ENCODE results near the gene ADGRG6.
A peak's percentile ranks its signal among the peaks of the same experiment; 100 is the strongest.

Gene ADGRG6

DNA sequence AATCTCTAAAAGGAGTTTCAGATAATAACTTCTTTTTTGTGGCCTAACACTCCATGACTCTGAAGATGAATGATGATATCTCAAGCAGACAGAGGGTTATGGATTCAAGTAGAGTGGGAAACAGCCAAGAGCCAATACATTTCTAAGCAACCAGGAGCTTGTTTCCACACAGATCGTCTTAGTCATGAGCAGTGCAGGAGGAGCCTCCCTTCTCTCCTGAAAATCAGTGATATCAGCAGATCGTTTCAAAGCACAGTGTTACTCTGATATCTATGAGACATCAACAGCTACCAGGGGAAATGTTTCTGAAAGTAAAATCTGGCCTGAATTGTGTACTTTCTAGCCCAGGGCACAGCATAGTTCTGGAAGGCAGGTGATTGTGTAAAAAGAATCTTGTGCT, 11.5 kb downstream of the ADGRG6 start:
- H3K4me3 ChIP-seq (ENCODE audit: low read depth, low read length), result no peak overlapping the region
- DNase-seq (ENCODE audit: low read depth, low spot score), result peak; percentile 50
- TF ChIP-seq, protein P1, sequence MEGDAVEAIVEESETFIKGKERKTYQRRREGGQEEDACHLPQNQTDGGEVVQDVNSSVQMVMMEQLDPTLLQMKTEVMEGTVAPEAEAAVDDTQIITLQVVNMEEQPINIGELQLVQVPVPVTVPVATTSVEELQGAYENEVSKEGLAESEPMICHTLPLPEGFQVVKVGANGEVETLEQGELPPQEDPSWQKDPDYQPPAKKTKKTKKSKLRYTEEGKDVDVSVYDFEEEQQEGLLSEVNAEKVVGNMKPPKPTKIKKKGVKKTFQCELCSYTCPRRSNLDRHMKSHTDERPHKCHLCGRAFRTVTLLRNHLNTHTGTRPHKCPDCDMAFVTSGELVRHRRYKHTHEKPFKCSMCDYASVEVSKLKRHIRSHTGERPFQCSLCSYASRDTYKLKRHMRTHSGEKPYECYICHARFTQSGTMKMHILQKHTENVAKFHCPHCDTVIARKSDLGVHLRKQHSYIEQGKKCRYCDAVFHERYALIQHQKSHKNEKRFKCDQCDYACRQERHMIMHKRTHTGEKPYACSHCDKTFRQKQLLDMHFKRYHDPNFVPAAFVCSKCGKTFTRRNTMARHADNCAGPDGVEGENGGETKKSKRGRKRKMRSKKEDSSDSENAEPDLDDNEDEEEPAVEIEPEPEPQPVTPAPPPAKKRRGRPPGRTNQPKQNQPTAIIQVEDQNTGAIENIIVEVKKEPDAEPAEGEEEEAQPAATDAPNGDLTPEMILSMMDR (IDR thresholded peaks at IDR 0.05; ENCODE audit: low read depth, low read length), result no peak
- in situ Hi-C loops (cut with HindIII; ENCODE audit: low sequenced_read_pairs), result no loop called here

DNA sequence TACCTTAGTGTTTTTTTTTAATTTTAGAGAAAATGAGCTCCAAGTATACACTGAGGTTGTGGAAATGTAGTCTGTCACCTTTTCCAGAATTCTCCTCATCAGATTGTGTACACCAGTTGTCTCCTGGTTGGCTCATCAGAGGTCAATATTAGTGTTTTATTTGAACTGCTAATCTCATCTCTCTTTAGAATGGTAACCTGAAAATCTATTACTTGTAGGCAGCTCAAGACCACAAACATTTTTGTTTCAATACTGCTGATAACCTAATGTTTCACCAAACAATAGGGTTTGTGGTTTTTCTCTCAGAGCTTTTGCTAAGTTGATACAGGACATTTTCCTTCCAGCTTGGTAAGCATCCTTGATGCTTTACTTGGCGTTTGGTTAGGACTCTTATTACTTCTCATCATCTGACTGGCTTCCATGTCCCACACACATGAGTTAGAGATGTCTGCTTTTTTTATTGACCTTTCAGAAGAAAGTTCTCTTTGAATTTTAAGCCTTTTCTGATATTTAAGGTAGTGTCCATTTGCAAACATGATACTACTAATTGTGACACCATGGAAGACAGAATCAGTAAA, 15.1 kb downstream of the ADGRG6 start:
- in situ Hi-C loops (cut with HindIII; ENCODE audit: low sequenced_read_pairs), result no loop called here
- TF ChIP-seq, protein P1 (IDR thresholded peaks at IDR 0.05; ENCODE audit: low read depth, low read length), result no peak
- H3K4me3 ChIP-seq (ENCODE audit: low read depth, low read length), result no peak overlapping the region
- DNase-seq (ENCODE audit: low read depth, low spot score), result no peak

DNA sequence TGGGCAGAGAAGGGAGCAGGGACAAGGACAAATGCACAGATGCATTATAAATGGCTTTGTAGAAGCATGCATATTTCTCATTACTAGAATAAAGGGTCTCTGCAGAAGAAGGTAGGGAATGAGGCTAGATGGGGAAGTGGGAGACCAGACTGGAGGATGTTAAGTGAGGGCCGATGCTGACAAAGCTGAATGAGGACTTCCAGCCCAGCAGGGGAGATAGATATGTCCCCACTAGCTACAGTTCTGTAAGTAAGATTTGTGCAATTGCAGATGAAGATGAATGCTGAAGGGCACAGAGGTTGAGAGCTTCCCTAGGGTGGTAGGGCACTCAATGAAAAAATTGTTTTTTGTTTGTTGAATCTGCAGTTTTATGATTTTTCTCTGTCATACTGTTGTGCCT, 16.9 kb downstream of the ADGRG6 start:
- in situ Hi-C loops (cut with HindIII; ENCODE audit: low sequenced_read_pairs), result no loop called here
- no peak for DNase-seq (ENCODE audit: low read depth, low spot score)
- H3K4me3 ChIP-seq (ENCODE audit: low read depth, low read length), result no peak overlapping the region
- TF ChIP-seq, protein P1 (IDR thresholded peaks at IDR 0.05; ENCODE audit: low read depth, low read length), result no peak

DNA sequence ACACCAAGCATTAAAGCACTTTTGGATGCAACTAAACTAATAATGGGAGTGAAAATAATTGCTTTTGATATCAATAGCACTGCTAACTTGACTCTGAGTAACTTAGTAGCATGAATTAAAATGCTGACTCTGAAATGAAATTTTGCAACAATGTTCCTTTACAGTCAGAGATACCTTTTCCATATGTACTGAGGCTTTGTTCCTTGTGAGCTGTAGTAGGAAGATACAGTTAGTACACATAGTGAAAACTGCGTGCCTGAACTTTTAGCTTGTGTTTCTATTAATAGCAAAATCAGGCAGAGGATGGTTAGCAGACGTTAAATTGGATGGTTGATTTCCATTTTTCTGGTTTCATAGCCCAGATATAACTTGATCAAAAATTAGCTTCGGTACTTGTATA, 18.6 kb downstream of the ADGRG6 start:
- DNase-seq (ENCODE audit: low read depth, low spot score), result no peak
- in situ Hi-C loops (cut with HindIII; ENCODE audit: low sequenced_read_pairs), result no loop called here
- TF ChIP-seq, protein P1 (IDR thresholded peaks at IDR 0.05; ENCODE audit: low read depth, low read length), result no peak

DNA sequence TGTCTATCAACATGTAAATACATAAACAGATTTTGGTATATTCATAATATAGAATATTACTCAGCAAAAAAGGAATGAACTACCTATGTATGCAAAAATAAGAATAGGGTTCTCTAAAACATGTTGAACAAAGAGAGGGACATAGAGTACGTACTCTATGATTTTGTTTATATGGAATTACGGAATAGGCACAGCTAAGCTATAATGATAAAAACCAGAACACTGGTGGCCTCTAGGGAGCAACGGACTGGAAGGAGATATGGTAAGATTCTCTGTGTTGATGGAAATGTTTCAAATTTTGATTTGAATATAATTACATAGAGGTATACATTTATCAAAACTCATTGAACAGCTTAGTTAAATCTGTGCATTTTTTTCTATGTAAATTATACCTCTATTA, 19.6 kb downstream of the ADGRG6 start:
- no peak overlapping the region for H3K4me3 ChIP-seq (ENCODE audit: low read depth, low read length)
- TF ChIP-seq, protein P1 (IDR thresholded peaks at IDR 0.05; ENCODE audit: low read depth, low read length), result no peak
- no peak for DNase-seq (ENCODE audit: low read depth, low spot score)
- in situ Hi-C loops (cut with HindIII; ENCODE audit: low sequenced_read_pairs), result no loop called here

More for the DNA sequence above, 18.6 kb downstream of the ADGRG6 start:
- no peak overlapping the region for H3K4me3 ChIP-seq (ENCODE audit: low read depth, low read length)

DNA sequence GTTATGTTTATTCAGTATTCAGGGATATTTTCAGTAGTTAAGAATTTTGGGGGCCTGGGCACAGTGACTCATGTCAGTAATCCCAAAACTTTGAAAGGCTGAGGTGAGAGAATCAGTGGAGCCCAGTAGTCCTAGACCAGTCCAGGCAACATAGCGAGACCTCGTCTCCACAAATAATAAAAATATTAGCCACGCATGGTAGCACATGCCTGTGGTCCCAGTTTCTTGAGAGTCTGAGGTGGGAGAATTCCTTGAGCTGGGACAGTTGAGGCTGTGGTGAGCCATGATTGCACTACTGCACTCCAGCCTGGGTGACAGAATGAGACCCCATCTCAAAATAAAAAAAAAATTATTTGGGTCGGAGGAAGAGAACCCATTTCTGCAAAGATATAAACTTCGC, 20.3 kb downstream of the ADGRG6 start:
- TF ChIP-seq, protein P1 (IDR thresholded peaks at IDR 0.05; ENCODE audit: low read depth, low read length), result no peak
- no peak overlapping the region for H3K4me3 ChIP-seq (ENCODE audit: low read depth, low read length)
- DNase-seq (ENCODE audit: low read depth, low spot score), result no peak
- in situ Hi-C loops (cut with HindIII; ENCODE audit: low sequenced_read_pairs), result no loop called here

Measured in astrocyte of the spinal cord (primary cell).